ENCODE measurements around the gene GNG13.

The GNG13 gene

GRCh38 chr16:799948-800833 lies at the start of gene GNG13:
GNG13 (minus strand) TSS chr16:800734; CDS start chr16:799077, 1,657 bp downstream.
- Histone ChIP-seq H3K4me3 (ENCODE audit: low read length) (no peak within 1 kb of the TSS), H3K4me1 (ENCODE audit: control insufficient read depth, insufficient read depth, low read length) (no peaks in the 10 kb centered on the region), H3K9me3 (ENCODE audit: control insufficient read depth, low read length) (no peaks in the 10 kb centered on the region), H3K36me3 (ENCODE audit: control insufficient read depth, insufficient read depth, low read length, severe bottlenecking) (no peaks in the 10 kb centered on the region), H3K27me3 (replicated peaks; ENCODE audit: control insufficient read depth, insufficient read depth, low read length) (peaks cover 34% of the 10 kb centered on the region), H3K9ac (ENCODE audit: low read length) (no peak within 1 kb of the TSS)
- no peak for DNase-seq (ENCODE audit: low read depth)

GRCh38 chr16:848510-849253 lies 48.1 kb upstream of the GNG13 start:
- Histone ChIP-seq H3K9ac (ENCODE audit: low read length) (no peak overlapping the region), H3K4me1 (ENCODE audit: control insufficient read depth, insufficient read depth, low read length) (no peaks in the 10 kb centered on the region), H3K27me3 (replicated peaks; ENCODE audit: control insufficient read depth, insufficient read depth, low read length) (peaks cover 11% of the 10 kb centered on the region), H3K4me3 (ENCODE audit: low read length) (no peak overlapping the region), H3K9me3 (ENCODE audit: control insufficient read depth, low read length) (no peaks in the 10 kb centered on the region), H3K36me3 (ENCODE audit: control insufficient read depth, insufficient read depth, low read length, severe bottlenecking) (no peaks in the 10 kb centered on the region)
- no peak for DNase-seq (ENCODE audit: low read depth)

- Histone ChIP-seq H3K4me1 (ENCODE audit: control insufficient read depth, insufficient read depth, low read length) (no peaks in the 10 kb centered on the region), H3K9me3 (ENCODE audit: control insufficient read depth, low read length) (no peaks in the 10 kb centered on the region), H3K27me3 (replicated peaks; ENCODE audit: control insufficient read depth, insufficient read depth, low read length) (peaks cover 12% of the 10 kb centered on the region), H3K4me3 (ENCODE audit: low read length) (no peak overlapping the region), H3K36me3 (ENCODE audit: control insufficient read depth, insufficient read depth, low read length, severe bottlenecking) (no peaks in the 10 kb centered on the region), H3K9ac (ENCODE audit: low read length) (no peak overlapping the region)
- DNase-seq (ENCODE audit: low read depth) = no peak
Measured at GRCh38 chr16:847681-848445, 47.3 kb upstream of the GNG13 start.

- Histone ChIP-seq H3K9me3 (ENCODE audit: control insufficient read depth, low read length) (no peaks in the 10 kb centered on the region), H3K4me3 (ENCODE audit: low read length) (no peak overlapping the region), H3K9ac (ENCODE audit: low read length) (no peak overlapping the region), H3K4me1 (ENCODE audit: control insufficient read depth, insufficient read depth, low read length) (no peaks in the 10 kb centered on the region), H3K27me3 (replicated peaks; ENCODE audit: control insufficient read depth, insufficient read depth, low read length) (peaks cover 19% of the 10 kb centered on the region), H3K36me3 (ENCODE audit: control insufficient read depth, insufficient read depth, low read length, severe bottlenecking) (no peaks in the 10 kb centered on the region)
- no peak for DNase-seq (ENCODE audit: low read depth)
Measured at GRCh38 chr16:847151-847550, 46.6 kb upstream of the GNG13 start.

GRCh38 chr16:845351-845745 lies 44.8 kb upstream of the GNG13 start:
- no peak overlapping the region for H3K4me3 ChIP-seq (ENCODE audit: low read length)
- DNase-seq (ENCODE audit: low read depth) = no peak
- H3K9ac ChIP-seq (ENCODE audit: low read length) = no peak overlapping the region
- H3K4me1 ChIP-seq (ENCODE audit: control insufficient read depth, insufficient read depth, low read length) = no peaks in the 10 kb centered on the region
- peaks cover 25% of the 10 kb centered on the region for H3K27me3 ChIP-seq (replicated peaks; ENCODE audit: control insufficient read depth, insufficient read depth, low read length)
- no peaks in the 10 kb centered on the region for H3K36me3 ChIP-seq (ENCODE audit: control insufficient read depth, insufficient read depth, low read length, severe bottlenecking)
- no peaks in the 10 kb centered on the region for H3K9me3 ChIP-seq (ENCODE audit: control insufficient read depth, low read length)

GRCh38 chr16:844638-845350 lies 44.3 kb upstream of the GNG13 start:
- DNase-seq (ENCODE audit: low read depth) = no peak
- Histone ChIP-seq H3K27me3 (replicated peaks; ENCODE audit: control insufficient read depth, insufficient read depth, low read length) (peaks cover 27% of the 10 kb centered on the region), H3K4me3 (ENCODE audit: low read length) (no peak overlapping the region)

GRCh38 chr16:843771-844170 lies 43.2 kb upstream of the GNG13 start:
- Histone ChIP-seq H3K9ac (ENCODE audit: low read length) (no peak overlapping the region), H3K27me3 (replicated peaks; ENCODE audit: control insufficient read depth, insufficient read depth, low read length) (peaks cover 31% of the 10 kb centered on the region), H3K4me1 (ENCODE audit: control insufficient read depth, insufficient read depth, low read length) (no peaks in the 10 kb centered on the region), H3K9me3 (ENCODE audit: control insufficient read depth, low read length) (no peaks in the 10 kb centered on the region), H3K4me3 (ENCODE audit: low read length) (no peak overlapping the region), H3K36me3 (ENCODE audit: control insufficient read depth, insufficient read depth, low read length, severe bottlenecking) (no peaks in the 10 kb centered on the region)
- DNase-seq (ENCODE audit: low read depth) = no peak

More at GRCh38 chr16:844638-845350, 44.3 kb upstream of the GNG13 start:
- Histone ChIP-seq H3K9ac (ENCODE audit: low read length) (no peak overlapping the region), H3K9me3 (ENCODE audit: control insufficient read depth, low read length) (no peaks in the 10 kb centered on the region), H3K4me1 (ENCODE audit: control insufficient read depth, insufficient read depth, low read length) (no peaks in the 10 kb centered on the region), H3K36me3 (ENCODE audit: control insufficient read depth, insufficient read depth, low read length, severe bottlenecking) (no peaks in the 10 kb centered on the region)

- H3K9me3 ChIP-seq (ENCODE audit: control insufficient read depth, low read length) = no peaks in the 10 kb centered on the region
- H3K36me3 ChIP-seq (ENCODE audit: control insufficient read depth, insufficient read depth, low read length, severe bottlenecking) = no peaks in the 10 kb centered on the region
- no peak overlapping the region for H3K9ac ChIP-seq (ENCODE audit: low read length)
- H3K27me3 ChIP-seq (replicated peaks; ENCODE audit: control insufficient read depth, insufficient read depth, low read length) = peaks cover 28% of the 10 kb centered on the region
- DNase-seq (ENCODE audit: low read depth) = no peak
- no peaks in the 10 kb centered on the region for H3K4me1 ChIP-seq (ENCODE audit: control insufficient read depth, insufficient read depth, low read length)
- H3K4me3 ChIP-seq (ENCODE audit: low read length) = no peak overlapping the region
Measured at GRCh38 chr16:842711-843560, 42.4 kb upstream of the GNG13 start.

- Histone ChIP-seq H3K27me3 (replicated peaks; ENCODE audit: control insufficient read depth, insufficient read depth, low read length) (peaks cover 28% of the 10 kb centered on the region), H3K4me1 (ENCODE audit: control insufficient read depth, insufficient read depth, low read length) (no peaks in the 10 kb centered on the region), H3K36me3 (ENCODE audit: control insufficient read depth, insufficient read depth, low read length, severe bottlenecking) (no peaks in the 10 kb centered on the region), H3K4me3 (ENCODE audit: low read length) (no peak overlapping the region), H3K9ac (ENCODE audit: low read length) (no peak overlapping the region), H3K9me3 (ENCODE audit: control insufficient read depth, low read length) (peaks cover 1% of the 10 kb centered on the region)
- no peak for DNase-seq (ENCODE audit: low read depth)
Measured at GRCh38 chr16:842061-842476, 41.5 kb upstream of the GNG13 start.

GRCh38 chr16:841455-842060 lies 41.0 kb upstream of the GNG13 start:
- no peak overlapping the region for H3K4me3 ChIP-seq (ENCODE audit: low read length)
- H3K9ac ChIP-seq (ENCODE audit: low read length) = no peak overlapping the region
- H3K4me1 ChIP-seq (ENCODE audit: control insufficient read depth, insufficient read depth, low read length) = no peaks in the 10 kb centered on the region
- no peak for DNase-seq (ENCODE audit: low read depth)
- H3K9me3 ChIP-seq (ENCODE audit: control insufficient read depth, low read length) = peaks cover 6% of the 10 kb centered on the region
- H3K27me3 ChIP-seq (replicated peaks; ENCODE audit: control insufficient read depth, insufficient read depth, low read length) = peaks cover 28% of the 10 kb centered on the region
- no peaks in the 10 kb centered on the region for H3K36me3 ChIP-seq (ENCODE audit: control insufficient read depth, insufficient read depth, low read length, severe bottlenecking)
